GM23338 (cell line): ENCODE data around the gene AGPS.

ENCODE experiments used
- EZH2 ChIP-seq: fragments of 200-600 bp; sonication (generic); IDR thresholded peaks from one replicate; pipeline ENCODE4 v1.8.0; 2017; ENCODE audit warnings: antibody characterized with exemption, mild to moderate bottlenecking, low read depth; ENCODE audit not compliant: unreplicated experiment
- EZH2phosphoT487 ChIP-seq: fragments of 200-600 bp; sonication (generic); IDR thresholded peaks from one replicate; pipeline ENCODE4 v1.8.1; 2018; ENCODE audit warnings: antibody characterized with exemption; ENCODE audit not compliant: unreplicated experiment
- JUNB ChIP-seq: IDR thresholded peaks from one replicate; pipeline ENCODE4 v1.6.1; 2016; ENCODE audit warnings: antibody characterized with exemption; ENCODE audit not compliant: unreplicated experiment
- POLR2AphosphoS5 ChIP-seq: IDR thresholded peaks from 2 replicates; pipeline ENCODE4 v1.6.1; 2016; ENCODE audit warnings: antibody characterized with exemption, low read depth
- TF ChIP-seq, protein P1 (sequence below), 2 experiments: fragments of 200-600 bp in 1 of 2; sonication (generic) in 1 of 2; conservative IDR thresholded peaks; 2 replicates each; pipeline versions ENCODE4 v1.5.1 to v1.6.1; 2016 to 2017; ENCODE audit warnings: antibody characterized with exemption in 2 of 2, low read depth in 2 of 2, mild to moderate bottlenecking in 2 of 2, moderate library complexity in 1 of 2

DNA sequence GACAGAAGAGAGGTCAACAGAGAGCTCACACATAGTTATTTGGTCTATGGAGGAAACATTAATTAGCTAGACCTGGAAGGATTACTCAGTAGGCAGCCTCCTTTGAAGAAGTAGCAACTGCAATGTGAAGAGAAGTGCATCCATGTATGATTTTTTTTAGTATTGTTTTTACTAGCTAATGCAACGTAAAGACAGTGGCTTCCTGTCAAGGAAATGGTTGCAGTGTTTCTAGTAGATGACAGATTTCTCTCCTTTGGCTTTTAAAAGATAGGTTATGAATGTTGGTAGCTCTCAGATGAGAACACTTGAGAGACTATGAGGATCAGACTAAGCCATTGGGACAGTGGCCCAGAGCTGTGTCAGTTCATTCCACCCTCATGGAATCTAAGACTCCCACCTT, 175.8 kb downstream of the AGPS start:
- TF ChIP-seq JUNB (no peak), EZH2 (no peak), EZH2phosphoT487 (no peak), POLR2AphosphoS5 (no peak)
- TF ChIP-seq, protein P1, sequence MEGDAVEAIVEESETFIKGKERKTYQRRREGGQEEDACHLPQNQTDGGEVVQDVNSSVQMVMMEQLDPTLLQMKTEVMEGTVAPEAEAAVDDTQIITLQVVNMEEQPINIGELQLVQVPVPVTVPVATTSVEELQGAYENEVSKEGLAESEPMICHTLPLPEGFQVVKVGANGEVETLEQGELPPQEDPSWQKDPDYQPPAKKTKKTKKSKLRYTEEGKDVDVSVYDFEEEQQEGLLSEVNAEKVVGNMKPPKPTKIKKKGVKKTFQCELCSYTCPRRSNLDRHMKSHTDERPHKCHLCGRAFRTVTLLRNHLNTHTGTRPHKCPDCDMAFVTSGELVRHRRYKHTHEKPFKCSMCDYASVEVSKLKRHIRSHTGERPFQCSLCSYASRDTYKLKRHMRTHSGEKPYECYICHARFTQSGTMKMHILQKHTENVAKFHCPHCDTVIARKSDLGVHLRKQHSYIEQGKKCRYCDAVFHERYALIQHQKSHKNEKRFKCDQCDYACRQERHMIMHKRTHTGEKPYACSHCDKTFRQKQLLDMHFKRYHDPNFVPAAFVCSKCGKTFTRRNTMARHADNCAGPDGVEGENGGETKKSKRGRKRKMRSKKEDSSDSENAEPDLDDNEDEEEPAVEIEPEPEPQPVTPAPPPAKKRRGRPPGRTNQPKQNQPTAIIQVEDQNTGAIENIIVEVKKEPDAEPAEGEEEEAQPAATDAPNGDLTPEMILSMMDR (conservative IDR thresholded peaks at IDR 0.05; ENCODE audit: low read depth in 2 of 2) = no peak
